GM21717 (cell line): ENCODE measurements around the gene MAPK8.
"Not testable (repeated sequence)": the region's sequence is repeated elsewhere in the genome, so short reads cannot be mapped to it uniquely, and the experiment has no call there.

Experiments
- ATAC-seq: cut with Tn5 transposase; IDR thresholded peaks from one replicate; pipeline ENCODE4 v1.9.1; 2021; ENCODE audit warnings: mild to moderate bottlenecking, moderate library complexity; ENCODE audit not compliant: unreplicated experiment

MAPK8 gene

DNA sequence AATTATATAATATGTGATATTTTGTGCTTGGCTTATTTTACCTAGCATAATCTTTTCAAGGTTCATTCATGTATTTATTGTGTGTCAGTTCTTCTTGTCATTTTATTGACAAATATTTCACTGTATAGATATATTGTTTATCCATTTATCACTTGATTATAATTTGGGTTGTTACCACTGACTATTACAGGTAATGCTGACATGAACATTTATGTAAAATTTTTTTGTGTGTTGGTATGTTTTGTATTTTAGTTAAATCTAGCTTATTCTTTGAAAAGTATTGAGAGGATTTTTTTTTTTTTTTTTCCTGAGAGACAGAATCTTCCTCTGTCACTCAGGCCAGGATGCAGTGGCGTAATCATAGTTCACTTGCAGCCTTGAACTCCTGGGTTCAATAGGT is 107.7 kb downstream of the MAPK8 start:
- no peak for ATAC-seq

DNA sequence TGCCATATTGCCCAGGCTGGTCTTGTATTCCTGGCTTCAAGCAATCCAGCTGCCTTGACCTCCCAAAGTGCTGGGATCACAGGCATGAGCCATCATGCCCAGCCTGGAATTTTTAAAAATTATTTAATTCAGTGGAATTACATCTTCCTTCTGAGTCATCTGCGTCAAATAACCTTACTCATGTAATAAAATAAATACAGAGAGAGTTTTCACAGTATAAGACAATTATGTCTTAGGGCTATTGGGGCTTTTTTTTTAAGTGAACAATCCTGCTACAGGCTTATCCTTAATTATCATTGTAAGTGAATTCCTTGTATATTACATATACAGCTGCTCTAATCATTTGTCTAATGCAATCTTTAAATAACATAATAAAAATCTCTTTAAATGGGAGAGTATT is 108.3 kb downstream of the MAPK8 start:
- ATAC-seq: no peak

DNA sequence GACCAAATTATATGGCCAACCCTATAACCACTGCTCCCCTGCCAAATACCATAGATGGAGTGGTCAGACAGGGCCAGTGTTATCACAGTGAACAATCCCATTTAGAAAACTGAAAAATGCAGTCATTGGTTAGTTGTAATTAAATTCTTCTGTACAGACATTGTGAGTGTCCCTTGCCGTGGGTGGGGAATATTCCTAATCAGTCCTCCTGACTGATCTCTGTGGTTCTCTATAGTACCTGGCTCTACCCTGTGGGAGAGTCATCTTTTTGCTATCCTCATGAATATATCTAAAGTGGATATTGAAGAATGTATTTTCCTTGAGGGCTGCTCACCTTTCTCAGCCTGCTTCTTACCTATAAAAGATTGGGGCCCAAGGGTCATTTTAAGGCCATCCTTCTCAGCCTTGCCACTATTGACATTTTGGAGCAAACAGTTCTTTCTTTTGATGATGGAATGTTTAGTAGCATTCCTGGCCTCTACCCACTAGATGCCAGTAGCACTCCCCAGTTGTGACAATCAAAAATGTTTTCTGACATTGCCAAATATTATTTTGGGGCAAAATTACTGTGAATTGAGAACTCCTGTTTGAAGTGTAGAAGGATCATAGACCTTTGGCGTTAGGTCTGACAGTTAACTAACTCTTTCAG is 110.2 kb downstream of the MAPK8 start:
- no peak for ATAC-seq

DNA sequence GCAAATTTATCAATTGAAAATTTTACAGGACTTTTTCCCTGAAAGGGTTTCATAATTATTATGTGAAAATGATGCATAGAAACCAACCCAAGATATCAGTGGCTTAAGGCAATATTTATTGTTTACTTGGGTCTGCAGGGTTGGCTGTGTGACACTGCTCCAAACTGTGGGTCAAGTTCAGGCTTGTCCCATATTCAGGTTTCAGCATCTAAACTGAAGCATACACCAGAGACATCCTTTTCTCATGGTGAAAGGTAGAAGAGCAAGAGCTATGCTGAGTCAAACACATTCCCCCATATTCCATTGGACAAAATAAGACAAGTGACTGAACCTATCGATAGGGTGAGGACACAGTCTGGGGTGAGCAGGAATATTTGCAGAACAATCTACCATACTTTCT is 110.9 kb downstream of the MAPK8 start:
- no peak for ATAC-seq

DNA sequence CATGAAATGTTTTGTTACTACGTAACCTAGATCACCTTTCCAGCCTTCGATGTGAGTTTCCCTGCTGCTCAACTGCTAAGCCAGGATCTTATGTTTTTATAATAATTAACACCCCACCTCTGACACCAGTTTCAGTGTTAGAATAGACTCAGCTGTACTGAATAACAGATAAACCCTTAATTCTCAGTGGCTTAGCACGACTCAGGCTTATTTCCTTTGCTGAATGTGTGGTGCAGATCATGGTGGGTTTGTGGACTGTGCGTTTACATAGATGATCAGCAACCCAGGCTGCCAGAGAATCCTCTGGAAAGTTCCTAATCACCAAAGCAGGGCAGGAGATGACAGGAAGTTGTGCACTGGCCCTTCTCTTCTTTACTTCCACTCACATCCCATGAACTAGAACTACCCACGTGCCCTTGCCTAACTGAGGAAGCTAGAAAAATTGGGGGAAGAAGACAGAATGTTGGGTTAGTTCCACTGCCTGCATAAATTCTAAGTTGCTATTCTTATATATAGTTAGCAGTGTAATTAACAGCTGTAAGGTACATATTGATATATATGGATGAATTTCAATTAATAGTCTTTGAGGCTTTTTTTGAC is 111.8 kb downstream of the MAPK8 start:
- ATAC-seq: no peak

DNA sequence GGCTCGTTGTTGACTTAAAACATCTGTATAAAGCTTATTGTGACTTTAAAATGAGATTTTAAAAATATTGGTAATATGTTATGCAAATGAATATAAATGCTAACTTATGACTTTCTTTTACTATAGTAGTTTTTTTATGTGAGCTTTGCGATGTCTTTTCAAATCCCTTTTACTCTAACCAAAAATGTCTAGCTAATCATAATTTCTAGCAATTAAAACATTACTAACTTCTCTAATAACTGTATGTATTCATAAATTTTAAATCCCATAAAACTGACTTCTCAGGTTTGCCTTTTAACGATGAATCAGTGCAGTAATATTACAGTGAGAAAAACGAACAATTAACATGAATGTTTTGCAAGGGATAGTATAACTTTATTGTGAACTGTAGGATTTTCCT is 113.2 kb downstream of the MAPK8 start:
- ATAC-seq: no peak

DNA sequence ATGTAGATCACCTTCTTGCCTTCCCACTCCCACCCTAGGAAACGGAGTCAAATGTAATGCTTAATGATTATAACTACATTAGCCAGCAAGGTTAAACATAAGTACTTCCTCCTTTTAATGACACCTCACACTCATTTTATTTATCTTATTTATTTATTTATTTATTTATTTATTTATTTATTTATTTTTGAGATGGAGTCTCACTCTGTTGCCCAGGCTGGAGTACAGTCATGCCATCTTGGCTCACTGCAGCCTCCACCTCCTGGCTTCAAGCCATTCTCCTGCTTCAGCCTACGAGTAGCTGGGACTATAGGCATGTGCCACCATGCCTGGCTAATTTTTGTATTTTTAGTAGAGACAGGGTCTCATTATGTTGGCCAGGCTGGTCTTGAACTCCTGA is 115.4 kb downstream of the MAPK8 start:
- ATAC-seq: not testable (repeated sequence)

DNA sequence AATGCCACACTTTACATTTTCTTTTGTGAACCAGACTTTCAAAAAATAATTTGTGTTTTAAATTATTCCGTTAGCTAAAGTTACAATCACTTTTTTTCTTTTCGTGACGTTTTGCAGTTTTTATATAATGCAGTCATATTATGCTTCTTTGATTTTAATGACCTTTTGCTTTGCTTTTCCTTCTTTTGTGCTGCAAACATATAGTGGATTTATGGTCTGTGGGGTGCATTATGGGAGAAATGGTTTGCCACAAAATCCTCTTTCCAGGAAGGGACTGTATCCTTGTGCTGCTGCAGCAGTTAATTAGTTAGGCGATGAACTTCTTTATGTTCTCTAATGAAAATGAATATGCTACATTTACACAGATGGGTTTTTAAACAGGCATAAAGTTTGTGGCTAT is 117.4 kb downstream of the MAPK8 start:
- no peak for ATAC-seq

DNA sequence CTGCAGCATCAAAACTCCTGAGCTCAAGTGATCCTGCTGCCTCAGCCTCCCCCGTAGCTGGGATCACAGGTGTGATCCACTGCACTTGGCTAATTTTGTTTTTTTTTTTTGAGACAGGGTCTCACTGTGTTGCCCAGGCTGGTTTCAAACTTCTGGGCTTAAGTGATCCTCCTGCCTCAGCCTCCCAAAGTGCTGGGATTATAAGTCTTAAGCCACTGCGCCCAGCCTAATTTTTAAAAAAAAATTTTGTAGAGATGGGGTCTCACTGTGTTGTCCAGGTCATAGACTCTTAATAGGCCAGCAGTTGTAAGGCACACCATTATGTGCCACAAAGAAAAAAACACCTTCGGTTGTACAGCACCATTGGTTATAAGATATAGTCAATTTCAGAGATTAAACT is 122.4 kb downstream of the MAPK8 start:
- no peak for ATAC-seq

DNA sequence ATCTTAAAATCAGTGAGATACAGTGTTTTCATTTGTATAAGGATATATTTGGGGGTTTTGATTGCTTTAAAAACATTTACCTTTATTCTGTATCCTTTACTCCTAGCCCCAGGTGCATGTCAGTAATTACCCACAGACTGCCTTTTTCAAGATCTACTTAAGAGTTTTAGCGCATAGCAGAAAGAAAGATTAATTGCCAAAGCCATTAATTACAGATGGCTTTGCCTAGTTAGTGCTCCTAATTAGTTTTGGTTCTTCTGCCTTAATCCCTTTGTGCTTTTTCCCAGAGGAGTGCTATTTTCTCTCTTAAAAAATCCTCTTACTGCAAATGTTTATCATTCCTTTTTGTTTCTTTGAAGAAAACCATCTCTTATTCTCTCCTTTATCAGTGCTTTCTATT is 122.8 kb downstream of the MAPK8 start:
- no peak for ATAC-seq

DNA sequence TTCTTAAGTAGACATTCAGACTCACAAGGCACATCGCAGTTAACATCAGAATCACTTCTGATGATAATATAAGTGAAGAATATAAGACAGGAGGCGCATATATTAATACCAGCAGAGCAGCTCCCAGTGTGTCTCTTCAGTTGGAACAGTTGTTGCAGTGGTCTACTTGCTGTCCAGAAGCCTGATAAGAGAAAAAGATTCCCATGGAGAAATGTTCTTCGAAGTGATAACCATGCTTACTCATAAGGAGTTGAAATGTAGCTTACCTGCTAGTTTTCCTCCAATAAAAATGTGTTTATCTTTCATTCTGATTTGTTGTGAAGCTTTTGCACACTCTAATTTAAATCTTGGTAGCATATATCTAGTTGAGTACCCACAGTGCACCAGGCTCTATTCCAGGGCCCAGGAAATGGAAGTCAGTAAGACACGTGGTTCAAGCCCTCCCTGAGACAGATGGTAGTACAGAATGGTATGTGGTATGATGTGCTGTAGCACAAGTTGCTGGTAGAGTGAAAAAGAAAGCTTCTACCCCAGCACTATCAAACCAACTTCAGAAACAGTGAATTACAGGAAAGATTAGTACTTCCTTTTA is 124.0 kb downstream of the MAPK8 start:
- ATAC-seq: no peak

DNA sequence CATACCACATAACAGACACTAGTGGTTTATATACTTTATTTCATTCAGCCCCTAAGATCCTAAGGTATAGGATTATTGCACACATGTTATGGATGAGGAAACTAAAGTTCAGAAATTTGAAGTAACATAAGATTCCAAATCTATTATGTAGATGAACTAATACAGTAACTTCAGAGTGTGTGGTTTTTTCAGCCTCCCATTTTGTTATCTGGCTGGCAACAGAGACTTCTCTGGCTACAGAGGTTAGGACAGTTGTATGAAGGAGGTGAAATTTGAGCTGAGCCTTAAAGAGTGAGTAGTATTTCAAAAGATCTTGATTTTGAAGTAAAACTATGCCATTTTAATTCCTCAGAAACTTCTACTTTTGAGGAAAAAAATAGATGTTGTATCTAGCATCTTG is 125.4 kb downstream of the MAPK8 start:
- ATAC-seq: no peak

DNA sequence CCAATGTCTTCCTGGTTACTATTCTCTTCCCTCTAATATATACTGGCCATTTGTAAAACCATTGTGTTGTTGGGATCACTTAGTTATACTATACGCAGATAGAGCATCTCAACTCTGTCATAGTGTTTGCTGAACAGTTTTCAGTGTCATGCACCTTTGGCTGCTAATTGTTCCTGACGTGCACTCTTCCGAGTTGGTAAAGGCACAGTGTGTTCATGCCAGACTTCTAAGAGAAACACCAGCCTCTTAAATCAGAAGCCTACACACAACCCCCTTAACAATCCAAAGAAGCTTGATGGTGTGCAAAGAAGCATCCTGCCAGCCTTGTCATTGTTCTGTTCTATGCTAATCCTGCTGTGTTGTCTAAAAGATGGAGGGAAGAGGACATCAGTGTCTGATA is 131.1 kb downstream of the MAPK8 start:
- no peak for ATAC-seq

DNA sequence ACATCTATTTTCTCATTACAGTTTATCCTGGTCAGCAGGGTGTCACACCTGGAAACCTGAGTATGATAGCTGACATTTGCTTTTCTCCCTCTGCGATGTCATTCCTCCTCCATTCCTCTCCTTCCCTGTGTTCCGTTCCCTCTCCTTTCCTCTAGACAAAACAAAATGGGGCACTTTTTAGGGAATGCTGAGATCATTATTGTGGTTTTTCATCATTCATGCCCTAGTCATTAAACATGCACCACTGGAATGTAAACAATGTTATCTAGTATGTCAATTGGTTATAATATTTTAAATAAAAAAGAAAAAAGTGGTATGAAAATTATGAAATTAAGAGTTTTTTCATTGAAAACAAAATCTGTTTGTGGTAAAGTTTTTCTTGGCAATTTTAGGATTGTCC is 132.6 kb downstream of the MAPK8 start:
- ATAC-seq: no peak

DNA sequence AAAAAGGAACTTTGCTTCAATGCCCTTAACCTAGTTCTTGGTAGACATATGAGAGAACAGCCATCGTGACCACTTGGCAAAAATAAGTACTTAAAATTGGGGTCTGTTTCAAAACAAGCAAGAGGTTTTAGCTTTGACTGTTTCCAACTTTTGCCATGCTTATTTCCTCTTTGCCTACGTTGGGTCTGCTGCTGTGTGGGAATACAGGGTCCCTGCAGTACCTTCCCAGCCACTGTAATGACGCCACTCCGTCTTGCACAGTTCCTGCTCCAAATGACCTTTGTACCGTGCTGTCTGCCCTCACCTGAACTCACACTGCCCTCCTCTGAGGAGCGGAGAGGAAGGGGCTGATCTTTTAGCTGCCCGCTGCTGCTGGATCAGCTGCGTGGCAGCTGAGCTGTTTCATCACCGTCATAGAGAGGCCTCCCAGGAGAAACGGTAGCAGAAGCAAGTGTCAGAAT is 133.1 kb downstream of the MAPK8 start:
- no peak for ATAC-seq

DNA sequence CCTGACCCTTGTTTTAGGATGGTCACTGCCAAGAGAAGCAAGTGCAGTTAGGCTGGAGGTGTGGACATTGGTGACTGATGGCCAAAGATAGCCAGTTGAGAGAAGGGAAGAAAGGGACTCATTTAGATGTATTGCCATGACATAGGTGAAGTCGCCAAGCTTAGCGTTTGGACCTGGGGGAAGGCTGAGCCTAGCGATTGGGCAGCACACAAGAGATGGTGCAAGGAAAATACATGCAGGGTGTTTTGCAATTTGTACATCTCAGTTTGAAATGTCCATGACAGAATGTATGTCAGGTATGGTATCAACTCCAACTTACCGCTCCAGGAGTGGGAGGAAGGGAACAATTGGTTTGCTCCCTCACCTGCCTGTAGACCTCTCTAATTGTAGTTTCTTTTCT is 134.3 kb downstream of the MAPK8 start:
- ATAC-seq: no peak

DNA sequence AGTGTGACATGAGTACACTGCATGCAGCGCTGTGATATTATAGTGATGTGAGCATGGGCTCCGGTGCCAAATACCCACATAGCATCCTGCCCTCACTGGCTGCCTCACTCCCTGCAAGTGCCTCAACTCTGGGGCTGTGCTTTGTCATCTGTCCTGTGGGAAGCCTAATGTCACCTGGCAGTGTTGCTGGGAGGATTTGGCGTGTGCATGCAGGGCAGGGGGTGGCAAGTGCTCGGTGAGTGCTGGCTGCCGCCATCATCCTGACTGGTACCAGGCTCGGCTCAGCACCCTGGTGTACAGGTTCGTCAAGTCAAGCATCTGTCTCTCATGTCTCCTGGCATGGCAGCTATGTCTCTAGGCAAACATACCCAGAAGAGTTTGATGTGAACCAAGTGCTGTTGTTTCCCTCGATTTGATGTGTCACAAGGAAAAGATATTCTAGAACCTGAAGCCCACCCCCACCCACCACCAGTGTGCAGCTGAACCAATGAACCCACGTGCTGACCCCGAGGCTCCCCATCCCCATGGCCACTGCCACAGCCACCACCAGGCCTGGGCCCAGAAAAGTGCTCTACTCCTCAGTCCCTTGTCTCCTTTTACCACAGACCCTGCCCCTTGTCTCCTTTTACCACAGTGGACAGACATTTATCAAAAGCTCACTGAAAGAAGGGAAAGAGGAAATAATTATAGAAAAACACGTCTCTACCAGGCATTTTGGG is 135.8 kb downstream of the MAPK8 start:
- no peak for ATAC-seq

DNA sequence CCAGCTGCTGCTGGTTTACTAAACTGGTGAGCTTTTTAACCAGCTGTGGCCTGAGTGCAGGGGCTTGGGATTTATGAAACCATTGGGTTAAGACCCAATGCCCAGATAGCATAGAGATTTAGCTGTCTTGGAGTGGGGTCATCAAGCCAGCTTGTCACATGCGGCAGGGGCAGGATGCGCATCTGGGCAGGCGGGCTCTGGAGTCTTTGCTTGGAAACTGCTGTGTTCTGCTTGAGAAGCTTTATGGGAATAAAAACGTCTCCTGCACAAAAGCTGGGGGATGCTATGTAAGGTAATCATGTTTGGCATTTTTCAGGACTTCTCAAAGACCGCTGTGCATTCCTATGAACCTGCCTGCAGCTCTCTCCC is 136.3 kb downstream of the MAPK8 start:
- no peak for ATAC-seq

DNA sequence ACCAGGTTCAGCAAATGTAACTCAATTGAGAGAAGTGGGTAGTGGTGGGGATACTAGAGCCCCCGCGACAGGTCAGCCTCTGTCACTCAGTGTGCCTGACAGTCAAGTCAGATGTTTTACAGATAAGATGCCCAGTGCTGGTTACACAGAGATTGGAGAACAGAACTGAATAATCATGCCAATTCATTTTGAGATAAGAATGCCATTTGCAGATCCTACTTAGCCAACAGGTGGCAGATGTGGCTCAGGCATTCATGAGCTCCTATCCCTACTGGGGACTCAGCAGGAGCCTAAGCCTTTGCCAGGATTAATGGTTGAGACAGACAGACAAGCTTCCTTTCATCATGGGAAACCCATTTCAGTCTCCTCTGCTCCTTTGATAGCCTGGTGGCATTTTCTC is 137.8 kb downstream of the MAPK8 start:
- no peak for ATAC-seq

DNA sequence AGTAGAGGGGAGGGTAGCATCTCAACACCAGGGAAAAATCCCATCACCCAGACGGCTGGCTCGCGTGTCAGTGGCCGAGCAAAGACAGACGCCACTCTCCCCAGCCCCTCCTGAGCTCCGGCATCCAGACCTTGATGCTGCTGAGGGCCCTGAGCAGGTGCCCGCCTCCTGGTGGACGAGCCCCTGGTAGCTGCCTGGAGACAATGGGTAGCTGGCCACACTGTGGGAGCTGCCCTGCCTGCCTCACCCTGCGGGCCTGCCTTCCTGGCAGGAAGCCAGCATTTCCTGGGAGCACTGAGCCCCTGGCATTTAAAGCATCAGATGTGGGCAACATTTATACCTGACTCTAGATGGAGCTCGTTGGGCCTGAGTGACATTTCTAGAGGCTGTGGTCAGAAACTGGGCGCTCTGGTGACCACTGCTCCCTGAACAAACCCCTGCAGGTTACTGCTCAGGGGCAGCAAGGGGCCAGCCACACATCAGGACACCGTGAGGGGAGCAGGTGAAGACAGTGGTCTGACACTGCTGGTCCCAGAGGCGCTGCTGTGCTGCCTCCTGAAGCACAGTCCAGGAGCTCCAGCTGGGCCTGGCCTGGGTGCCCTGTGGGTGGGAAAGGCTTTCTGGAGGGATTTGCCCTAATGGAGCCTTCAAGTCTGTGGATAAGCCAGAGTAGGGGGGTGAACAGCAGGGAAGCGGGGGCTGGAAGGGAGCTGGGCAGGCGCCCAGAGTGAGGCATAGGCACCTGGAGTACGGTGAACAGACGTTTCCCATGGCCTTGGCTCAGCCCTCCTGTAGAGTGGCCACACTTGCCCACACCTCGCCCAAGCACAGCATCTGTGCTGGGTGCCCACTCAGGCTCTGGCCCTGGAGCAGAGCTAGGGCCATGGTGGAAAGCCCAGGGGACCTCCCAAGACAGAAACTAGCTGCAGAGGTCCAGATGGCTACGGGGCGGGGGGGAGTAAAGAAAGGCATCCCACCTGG is 138.7 kb downstream of the MAPK8 start:
- ATAC-seq: no peak

DNA sequence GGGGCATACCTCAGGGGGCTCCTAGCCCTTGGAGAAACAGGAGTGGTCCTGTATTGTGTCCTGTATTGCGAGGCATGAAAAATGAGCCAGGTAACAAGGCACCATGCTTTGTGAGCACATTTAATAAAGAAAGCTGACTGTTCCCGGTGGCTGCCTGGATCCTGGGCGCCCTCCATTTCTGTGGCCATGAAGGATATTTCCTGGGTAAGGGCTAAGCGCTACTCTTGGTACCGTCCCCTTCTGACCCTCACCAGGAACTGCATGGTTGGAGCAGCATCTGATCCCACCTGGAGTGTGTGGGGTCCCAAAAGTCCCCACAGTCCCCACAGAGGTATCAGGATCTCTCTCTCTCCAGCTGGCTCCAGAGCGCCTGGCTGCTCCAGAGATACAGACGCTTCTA is 139.5 kb downstream of the MAPK8 start:
- ATAC-seq: no peak
